ENCODE results near the gene ZNF784.

DNA sequence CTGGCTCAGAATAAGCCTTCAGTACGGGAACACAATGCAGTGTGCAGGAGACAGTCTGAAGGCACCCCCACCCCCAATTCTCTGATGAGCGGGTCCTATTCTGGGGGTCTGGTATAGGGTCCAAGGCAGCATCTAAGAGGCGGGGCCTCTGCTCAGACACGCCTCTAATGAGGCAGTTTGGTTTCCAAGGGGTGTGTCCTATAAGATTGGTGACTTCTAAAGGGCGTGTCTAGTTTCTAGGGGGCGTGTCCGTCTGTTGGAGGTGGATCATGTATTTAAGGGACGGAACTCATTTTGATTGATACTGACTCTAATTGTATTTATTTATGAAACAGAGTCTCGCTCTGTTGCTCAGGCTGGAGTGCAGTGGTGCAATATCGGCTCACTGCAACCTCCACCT, 33.7 kb downstream of the ZNF784 start:
- TF ChIP-seq CTCF (IDR thresholded peaks at IDR 0.05) (no peak), POLR2A (IDR thresholded peaks at IDR 0.05) (no peak)
